PC-3 (cell line): ENCODE results near the gene PHF12.

Source experiments
- CTCF ChIP-seq: fragments of 300-600 bp; sonication (generic); conservative IDR thresholded peaks from 2 replicates; pipeline ENCODE4 v1.5.1; 2017; ENCODE audit warnings: antibody characterized with exemption, low read depth, mild to moderate bottlenecking, low read length
- EZH2 ChIP-seq: fragments of 300-600 bp; sonication (generic); IDR thresholded peaks from one replicate; pipeline ENCODE4 v1.6.1; 2017; ENCODE audit warnings: antibody characterized with exemption, mild to moderate bottlenecking, low read length; ENCODE audit not compliant: unreplicated experiment
- EZH2phosphoT487 ChIP-seq: fragments of 300-600 bp; sonication (generic); IDR thresholded peaks from 2 replicates; pipeline ENCODE4 v1.6.1; 2018; ENCODE audit warnings: mild to moderate bottlenecking, antibody characterized with exemption, low read length, borderline replicate concordance

DNA sequence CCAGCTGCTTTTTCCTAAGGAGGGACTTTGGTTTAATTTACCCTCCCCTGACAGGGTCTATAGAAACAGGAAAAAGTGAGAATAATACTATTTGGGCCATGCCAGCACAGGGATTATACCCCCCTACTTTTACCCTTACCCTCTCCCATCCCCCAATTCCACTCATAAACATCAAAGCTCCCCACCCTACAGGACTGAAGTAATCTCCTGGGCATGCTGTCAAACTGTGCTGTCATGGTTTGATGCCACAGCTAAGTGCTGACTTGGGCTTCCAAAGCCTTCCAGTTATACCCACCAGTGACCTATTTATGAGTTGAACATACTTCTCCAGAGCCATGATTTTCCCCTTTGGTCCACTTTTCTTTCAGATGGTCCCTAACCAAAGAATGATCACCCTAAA lies 12.8 kb downstream of the PHF12 start:
- TF ChIP-seq CTCF (no peak), EZH2 (no peak), EZH2phosphoT487 (no peak)
